ENCODE data around the gene LMX1B. TPM values are rescaled to one million over a fixed set of nuclear protein-coding genes. Genes with fewer than 3 reads are reported as not detected.

LMX1B gene
- total RNA-seq, 1 donor from 2014 or later: 0.71 TPM

DNA sequence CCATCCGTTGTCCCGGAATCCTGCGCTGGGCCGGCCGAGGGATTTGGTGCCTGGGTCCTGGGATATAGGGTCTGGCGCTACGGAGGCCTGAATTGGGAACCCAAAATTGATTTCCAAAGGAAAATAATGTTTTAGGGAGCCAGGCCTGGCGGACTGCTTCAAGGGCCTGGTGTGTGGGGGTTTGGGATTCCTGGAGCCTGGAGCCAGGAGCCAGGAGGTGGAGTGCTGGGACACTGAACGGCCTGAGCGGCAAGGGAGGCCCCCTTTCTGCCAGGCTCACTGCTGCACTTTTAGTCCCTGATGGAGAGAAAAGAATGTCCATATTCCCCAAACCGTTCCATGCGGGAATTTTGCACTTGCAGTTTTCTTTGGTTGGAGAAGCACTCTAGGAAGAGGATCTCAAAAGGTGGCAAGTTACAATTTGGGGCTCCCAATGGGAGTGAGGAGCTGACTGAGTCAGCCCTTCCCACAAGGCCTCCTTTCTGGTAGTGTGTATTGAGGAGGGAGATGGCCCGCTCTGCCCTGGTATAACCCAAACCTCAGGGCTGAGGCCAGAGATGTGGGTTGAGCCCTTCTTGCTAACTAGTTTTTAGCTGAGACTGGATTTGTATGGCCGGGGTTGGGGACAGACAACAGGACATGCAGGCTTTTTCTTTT lies 2.2 kb downstream of the LMX1B start:
- DNase-seq (ENCODE audit: low spot score) (no peak), ATAC-seq (no peak)
- intact Hi-C loops (cut with DNase I): loop anchor here (10.0 kb wide), 1 partner anchor 169 kb away; no protein-coding TSS in a partner anchor

DNA sequence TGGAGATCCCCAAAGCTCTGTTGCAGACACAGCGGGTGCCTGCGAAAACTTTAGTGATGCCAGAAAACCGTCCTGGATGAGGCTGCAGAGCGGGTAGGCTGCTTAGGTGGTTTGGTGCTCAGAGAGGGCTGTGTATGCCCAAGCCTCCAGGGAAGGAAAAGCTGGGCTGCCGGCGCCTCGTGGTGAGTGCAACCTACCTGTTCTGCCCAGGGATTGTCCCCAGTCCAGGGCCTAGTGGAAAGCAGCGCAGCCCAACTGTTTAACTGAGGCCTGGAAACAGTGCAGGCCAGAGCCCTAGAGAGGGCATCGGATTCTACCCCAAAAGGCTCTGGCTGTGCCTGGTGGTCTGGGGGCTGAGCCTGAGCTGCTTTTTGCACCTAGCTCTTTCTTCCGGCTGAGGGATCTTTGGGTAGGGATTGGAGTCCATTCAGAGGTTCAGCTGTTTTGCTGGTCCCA lies 2.8 kb downstream of the LMX1B start:
- intact Hi-C loops (cut with DNase I): loop anchor here (10.0 kb wide), 1 partner anchor 168 kb away; no protein-coding TSS in a partner anchor
- no peak for ATAC-seq
- no peak for DNase-seq (ENCODE audit: low spot score)

DNA sequence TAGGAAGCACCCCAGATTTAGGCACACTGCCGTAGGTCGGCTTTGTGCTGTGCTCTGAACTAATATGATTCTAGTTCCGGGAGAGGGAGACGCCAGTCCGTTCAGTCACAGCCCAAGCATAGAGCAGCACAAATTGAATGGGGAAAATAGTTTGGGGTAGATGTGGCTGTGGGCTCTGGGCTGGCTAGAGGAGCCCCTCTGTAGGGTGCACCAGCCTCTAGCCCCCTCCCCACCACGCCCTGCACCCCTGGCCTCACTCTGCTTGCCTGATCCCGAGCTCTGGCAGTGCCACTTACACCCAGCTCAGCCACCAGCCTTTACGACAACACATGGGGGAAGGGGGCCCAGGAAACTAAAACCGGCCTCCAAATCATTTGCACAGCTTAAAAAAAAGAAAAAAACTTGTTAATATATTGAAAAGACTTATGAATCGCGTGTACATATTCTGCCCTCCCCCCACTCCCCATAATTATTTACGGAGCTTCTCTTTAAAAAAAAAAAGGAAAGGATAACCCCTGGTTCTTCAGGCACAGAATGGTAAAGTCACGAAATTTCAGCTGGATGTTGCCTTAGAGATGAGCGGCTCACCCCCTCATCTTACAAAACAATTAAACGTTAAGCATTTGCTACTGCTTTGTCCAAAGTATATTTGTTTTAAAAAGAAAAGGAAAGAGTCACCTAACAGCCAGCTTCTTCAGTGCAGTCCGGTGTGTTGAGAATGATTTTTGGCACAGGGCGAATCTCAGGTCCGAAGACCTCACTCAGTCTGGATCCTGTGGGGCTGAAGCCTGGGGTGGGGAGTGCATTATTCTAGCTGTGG lies 3.5 kb downstream of the LMX1B start:
- ATAC-seq: no peak
- no peak for DNase-seq (ENCODE audit: low spot score)
- intact Hi-C loops (cut with DNase I): loop anchor here (10.0 kb wide), 1 partner anchor 168 kb away; no protein-coding TSS in a partner anchor

DNA sequence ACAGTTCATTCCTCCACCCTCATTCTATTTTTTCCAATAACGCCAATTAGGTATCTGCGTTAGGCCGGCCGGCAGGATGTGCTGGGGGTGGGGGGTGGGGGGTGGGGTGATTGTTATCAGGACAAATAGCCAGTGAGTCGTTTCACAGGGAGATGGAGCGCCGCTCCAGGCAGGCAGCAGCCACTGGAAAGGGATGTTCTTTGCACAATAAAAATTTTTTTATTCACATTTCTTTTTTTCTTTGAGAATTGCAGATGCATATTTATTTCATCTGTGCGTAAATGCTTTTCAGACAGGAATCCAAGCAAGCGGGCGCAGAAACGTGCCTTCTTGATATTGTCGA lies 4.1 kb downstream of the LMX1B start:
- intact Hi-C loops (cut with DNase I): loop anchor here (10.0 kb wide), 1 partner anchor 167 kb away; no protein-coding TSS in a partner anchor
- DNase-seq (ENCODE audit: low spot score) (no peak), ATAC-seq (no peak)

DNA sequence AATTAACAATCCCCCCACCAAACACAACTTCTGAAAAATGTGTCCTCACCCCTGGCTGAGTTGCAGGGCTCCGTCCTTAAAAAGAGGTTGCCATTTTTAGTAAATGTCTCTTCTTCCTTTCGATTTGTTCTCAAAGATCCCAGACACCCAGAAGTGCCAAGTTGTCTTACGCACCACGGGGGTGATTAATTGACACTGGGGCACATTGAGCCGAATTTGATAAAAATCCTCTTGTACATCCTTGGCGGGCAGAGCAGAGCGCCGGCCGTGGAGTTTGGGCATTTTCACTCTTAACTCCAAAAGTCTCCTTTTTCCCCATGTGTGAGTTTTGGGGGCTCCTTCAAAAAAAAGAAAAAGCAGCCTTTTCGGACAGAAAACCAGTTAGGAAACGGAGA lies 4.5 kb downstream of the LMX1B start:
- intact Hi-C loops (cut with DNase I): loop anchor here (10.0 kb wide), 1 partner anchor 167 kb away; no protein-coding TSS in a partner anchor
- ATAC-seq (no peak), DNase-seq (ENCODE audit: low spot score) (no peak)

DNA sequence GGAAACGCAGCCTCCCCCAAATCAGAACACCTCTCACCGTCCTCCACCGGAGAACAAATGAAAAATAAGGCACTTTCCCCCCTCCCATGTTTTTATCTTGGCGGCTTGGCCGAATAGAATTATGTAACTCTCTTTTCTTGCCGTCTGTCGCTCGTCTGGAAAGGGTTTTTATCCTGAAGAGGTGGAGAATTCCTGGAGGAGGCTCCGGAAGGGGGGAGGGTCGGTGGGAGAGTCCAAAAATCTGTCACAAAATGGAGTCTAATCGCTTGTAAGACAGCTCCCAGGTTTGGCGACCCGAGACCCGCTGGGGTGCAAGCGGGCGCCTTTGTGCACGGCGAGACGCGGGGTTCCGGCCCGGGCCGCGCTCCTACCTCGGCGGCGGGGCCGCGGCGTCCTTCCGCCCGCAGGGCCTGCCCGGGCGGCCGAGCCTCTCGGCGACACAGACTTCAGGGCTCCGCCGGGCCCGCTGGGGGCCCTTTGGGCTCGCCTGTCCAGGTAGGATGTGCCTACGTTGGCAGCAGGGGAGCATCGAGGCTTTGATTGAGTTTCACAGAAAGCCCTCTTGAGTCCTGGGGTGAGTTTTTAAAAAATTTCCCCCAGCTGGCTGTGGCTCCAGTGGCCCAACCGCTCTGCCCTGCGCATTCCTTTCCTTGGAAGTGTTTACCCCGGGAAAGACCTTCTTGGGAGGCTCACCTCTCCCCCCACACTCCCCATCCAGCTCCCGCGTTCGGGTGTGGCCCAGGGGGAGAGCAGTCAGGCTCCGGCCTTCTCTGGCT lies 5.0 kb downstream of the LMX1B start:
- DNase-seq (ENCODE audit: low spot score) (no peak), ATAC-seq (no peak)
- intact Hi-C loops (cut with DNase I): loop anchor here (10.0 kb wide), 1 partner anchor 166 kb away; no protein-coding TSS in a partner anchor

DNA sequence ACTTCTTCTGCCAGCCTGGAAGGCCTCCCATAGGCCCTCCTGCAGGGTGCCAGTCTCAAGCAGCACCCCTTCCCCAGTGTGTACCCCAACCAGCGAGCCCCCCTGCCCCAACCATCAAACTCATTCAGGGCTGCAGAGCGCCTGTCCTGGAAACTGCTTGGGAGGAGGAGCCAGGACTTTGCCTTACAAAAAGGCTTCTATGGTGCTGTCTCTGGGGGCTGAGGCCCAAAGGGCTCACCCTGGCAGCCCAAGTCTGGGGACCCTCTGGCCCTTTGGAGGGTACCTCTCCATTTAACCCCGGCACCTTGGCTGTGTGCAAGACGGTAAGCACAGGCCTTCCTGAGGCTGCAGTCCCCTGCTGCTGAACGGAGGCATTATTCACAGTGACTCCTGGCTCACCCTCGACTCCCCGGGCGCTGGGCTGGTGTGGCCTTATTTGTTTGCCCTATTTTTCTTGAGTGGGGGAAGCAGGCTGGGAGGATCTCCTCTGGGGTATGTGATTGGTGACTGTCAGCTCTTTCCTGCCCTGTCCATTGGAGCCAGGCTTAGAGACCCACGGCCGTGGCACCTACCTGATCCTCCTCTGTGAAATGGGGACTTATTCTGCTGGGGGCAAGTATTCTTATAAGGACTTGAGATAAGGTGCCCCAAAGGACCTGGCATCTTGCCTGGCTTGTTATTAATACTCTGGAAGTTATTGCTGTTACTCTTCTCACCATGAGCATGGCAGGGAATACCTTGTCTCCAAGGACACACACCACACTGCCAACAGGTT lies 5.8 kb downstream of the LMX1B start:
- intact Hi-C loops (cut with DNase I): loop anchor here (10.0 kb wide), 1 partner anchor 165 kb away; no protein-coding TSS in a partner anchor
- DNase-seq (ENCODE audit: low spot score) (no peak), ATAC-seq (no peak)

DNA sequence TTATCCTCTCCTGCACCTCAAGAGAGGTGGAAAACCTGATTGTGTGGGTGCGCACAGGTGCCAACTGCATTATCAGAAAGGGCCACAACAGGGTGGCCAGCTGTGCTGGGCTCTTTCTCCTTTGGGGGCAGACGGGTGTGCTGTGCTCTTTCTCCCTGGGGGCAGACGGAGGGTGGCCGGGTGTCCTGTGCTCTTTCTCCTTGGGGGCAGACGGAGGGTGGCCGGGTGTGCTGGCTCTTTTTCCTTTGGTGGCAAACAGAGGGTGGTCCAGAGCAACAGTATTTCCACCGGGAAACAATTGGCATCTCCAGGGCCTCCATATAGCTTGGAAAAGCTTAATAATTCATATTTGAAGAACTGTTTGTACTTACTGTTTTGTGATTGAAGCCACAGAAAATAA lies 6.8 kb downstream of the LMX1B start:
- DNase-seq (ENCODE audit: low spot score) (no peak), ATAC-seq (no peak)
- intact Hi-C loops (cut with DNase I): no loop called here

DNA sequence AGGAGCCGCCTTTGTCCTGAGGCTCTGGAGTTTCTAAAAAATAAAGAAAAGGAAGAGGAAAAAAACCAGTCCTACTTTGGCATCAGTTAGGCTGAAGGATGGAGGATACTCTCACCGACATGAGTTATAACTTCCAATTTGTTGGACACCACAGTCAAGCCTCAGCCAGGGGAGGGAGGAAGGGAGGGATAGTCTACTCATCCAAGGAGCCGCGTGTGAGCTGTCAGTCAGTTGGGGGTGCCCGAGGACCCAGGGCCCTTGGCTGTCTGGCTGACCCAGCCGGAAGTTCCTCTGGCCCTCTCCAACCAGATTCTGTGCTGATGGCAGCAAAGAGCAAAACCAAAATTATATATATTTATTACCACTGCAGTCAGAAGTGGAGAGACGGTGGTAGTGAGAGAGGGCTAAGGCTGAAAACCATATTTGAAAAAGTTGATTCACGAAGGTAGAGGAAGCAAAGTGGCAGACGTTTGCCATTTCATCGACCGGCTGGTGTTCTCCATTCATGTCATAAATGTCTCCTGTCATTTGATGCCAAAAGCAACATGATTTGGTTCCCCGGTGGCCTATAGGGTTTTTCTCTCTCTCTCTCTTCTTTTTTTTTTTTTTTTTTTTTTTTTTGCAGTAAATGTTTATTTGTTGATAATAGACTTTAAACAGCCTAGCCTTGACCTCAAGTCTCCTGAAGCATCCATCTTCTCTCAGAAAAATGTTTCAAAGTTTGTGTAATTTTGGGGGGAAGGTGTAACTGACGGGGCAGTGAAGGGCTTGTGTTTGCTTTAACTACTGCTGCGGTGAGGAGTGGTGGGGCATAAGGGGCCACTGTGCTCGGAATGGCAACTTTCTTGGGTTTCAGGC lies 7.6 kb downstream of the LMX1B start:
- ATAC-seq (no peak), DNase-seq (ENCODE audit: low spot score) (no peak)
- intact Hi-C loops (cut with DNase I): no loop called here

DNA sequence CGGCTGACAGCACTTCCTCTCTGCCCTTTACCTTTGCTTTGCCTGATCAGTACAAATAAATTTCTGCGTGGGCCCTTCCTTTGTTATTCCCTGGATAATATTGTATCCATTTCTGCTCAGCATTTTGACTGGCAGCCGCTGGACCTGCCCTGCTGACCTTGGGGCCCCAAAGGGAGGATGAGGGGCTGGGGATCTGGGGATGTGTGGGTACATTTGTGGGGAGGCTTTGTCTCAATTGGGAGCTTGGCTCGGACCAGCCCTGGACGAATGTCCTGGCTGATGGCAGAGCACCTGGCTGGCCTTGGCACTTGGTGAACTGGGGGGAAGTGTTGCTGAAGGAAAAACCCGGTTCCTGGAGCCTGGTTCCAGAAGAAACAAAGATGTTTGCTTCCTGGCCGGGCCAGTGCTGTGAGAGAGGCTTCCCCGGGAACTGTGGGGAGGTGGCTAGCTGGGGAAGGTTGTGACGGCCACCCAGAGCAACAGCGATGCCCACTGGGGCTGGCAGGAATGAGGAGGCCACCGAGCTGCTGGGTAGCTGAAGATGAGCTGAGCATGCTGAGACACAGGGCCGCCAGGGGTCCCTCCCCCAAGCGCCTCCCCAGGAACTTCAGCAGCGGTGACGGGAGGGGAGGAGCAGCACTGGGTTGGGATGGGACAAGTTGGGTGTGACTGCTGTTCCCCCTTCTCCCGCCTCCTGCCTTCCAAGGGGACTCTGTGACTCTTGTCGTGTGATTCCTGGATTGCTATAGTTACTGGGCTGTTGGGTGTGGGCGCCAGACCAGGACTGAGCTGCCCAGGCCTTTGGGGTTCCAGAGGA lies 8.4 kb downstream of the LMX1B start:
- ATAC-seq (no peak), DNase-seq (ENCODE audit: low spot score) (no peak)
- intact Hi-C loops (cut with DNase I): no loop called here

DNA sequence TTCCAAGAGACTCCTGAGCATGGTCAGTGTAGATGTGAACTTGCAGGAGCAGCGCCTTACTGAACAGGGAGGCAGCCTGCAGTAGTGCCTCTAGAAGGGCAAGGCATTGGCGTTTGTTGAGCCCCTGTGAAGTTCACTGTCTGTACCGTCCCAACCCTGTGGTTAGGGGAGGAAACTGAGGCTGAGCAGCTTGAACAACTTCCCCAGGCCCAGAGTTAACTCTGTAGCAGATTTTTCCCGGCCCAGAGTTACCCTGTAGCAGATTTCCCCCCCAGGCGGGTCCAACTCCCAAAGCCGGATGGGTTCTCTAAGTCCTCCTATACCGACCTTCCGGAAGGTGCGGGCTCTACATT lies 9.6 kb downstream of the LMX1B start:
- intact Hi-C loops (cut with DNase I): no loop called here
- ATAC-seq (no peak), DNase-seq (ENCODE audit: low spot score) (no peak)

DNA sequence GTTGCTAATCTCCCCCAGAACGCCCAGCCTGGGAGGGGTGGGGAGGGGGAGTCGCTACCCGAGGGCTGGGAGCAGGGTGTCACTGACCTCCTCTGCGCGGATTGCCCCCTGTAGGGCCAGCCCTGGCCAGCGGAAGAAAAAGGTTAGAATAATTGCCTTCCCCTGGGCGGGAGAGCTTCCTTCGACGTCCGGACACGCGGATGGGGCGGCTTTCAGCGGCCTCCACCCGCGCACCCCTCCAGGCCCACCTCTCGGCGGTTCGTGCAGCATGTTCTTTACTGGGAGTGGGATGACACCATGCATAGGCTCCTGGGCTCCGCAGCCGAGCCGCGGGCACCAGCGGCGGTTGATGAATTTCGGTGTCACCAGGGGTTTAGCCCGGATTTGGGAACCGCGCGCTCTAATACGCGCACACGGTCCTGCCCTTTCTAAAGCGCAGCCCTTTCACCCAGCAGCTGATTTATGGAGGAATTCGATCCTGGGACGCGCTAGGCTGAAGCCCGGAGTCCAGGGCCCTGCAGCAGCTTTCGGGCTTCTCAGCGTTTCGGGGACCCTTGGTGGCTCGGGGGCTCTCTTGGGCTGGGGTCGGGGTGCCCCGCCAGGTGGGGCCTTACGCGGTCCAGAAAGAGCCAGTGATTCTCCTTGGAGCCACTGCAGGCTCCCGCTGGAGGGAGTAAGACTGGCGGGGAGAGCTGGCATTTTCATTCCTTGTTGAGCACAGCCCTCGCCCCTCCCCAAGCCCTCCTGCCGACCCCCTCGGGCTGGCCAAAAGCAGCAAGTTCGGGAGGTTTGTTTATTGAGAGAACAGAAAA lies 10.1 kb downstream of the LMX1B start:
- intact Hi-C loops (cut with DNase I): no loop called here
- ATAC-seq (no peak), DNase-seq (ENCODE audit: low spot score) (no peak)

DNA sequence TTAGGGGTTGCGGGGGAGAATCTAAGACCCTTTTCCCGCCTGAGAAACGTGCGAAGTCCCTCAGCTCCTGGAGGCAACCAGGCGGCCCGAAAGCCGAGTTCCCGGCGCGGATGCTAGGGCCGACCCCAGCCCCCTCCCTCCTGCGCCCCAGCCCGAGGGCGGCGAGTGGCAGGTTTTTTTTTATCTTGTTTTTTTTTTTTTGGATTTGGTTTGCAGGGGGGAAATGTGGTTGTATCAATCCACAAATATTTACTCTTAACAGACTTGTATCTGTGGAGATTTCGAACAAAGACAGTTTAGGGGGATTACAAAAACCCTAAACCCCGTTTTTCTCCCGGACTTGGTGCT lies 10.7 kb downstream of the LMX1B start:
- DNase-seq (ENCODE audit: low spot score) (no peak), ATAC-seq (no peak)
- intact Hi-C loops (cut with DNase I): no loop called here

DNA sequence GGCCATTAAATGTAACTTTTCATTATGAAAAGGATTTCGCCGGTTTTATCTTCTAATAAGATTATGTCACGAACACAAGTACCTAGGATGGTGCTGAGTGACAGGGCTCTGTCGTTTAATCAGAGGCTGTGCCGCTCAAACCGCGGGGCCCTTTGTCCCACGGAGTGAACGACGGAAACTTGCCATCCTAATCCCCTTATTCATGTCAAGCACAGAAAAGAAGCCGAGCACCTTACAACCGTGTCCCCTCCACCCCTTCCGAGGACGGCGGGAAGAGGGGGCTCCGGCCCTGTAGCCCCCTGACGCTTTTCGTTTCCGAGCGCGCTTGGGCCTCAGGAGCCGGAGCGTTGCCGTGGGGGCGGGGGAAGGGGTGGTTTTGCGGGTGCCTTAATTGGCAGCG lies 11.2 kb downstream of the LMX1B start:
- DNase-seq (ENCODE audit: low spot score) (no peak), ATAC-seq (no peak)
- intact Hi-C loops (cut with DNase I): no loop called here

DNA sequence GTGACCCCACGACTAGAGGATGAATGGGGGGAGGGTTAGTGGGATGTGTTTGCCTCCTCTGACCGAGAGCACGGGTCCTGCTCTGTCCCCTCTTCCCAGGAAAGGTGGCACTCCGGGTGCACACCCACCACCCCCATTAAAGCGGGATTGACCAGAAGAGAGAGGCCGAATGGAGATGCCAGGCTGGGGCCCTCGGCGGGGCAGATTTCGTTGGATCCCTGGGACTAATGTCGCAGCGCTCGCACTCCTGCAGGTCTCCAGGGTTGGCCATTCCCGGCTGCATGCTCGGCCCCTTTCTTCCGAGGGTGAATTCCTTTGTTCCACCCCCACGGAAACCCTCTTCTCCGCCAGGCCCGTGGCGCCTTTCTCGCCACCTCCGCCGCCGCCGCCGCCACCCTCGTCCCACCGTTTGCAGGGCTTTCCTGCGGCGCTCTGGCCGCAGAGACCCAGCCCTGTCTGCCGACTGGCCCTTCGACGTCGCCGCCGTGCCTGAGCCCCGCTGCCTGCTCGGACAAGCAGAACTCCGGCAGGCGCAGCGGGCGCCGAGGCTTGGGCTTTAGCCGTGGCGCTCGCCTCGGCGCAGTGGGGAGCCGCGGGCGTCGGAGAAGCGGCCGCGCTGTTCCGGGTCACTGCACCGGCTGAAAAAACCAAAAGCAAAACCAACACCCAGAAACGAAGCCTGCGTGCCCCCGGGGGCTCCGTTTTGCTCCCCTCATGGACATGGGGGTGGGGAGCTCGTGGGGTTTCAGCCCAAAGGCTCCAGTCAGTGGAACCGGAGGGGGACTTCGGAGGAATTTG lies 11.8 kb downstream of the LMX1B start:
- intact Hi-C loops (cut with DNase I): no loop called here
- ATAC-seq: no peak
- DNase-seq (ENCODE audit: low spot score): no peak

Data from sciatic nerve (tissue), 2 donors.